GM18873 (cell line): ENCODE results near the gene SF3B3.
"Not testable (repeated sequence)": the region's sequence is repeated elsewhere in the genome, so short reads cannot be mapped to it uniquely, and the experiment has no call there.

ENCODE experiments used
- ATAC-seq: cut with Tn5 transposase; IDR thresholded peaks from one replicate; pipeline ENCODE4 v1.9.1; 2021; ENCODE audit warnings: mild to moderate bottlenecking, moderate library complexity, moderate number of reproducible peaks; ENCODE audit not compliant: unreplicated experiment, low FRiP score

SF3B3 gene

GRCh38 chr16:70611785-70612303 is 88.2 kb downstream of the SF3B3 start:
- no peak for ATAC-seq

DNA sequence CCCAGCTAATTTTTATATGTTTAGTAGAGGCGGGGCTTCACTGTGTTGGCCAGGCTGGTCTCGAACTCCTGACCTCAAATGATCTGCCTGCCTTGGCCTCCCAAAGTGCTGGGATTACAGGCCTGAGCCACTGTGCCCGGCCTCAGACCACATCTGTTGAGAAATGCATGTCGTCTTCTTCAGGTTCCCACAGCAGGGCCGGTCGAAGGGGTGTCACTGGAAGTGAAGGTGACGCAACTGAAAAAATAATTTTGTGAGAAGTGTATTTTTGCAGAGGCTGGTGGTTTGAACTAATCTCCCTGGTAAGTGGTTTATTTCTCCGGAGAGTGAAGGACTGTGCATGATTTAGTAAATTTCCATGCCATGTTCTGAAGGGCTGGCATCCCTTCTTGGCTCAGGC is 89.3 kb downstream of the SF3B3 start:
- ATAC-seq = no peak

- no peak for ATAC-seq
Measured at GRCh38 chr16:70614208-70614951, 90.8 kb downstream of the SF3B3 start.

GRCh38 chr16:70615945-70616344 is 92.3 kb downstream of the SF3B3 start:
- no peak for ATAC-seq

DNA sequence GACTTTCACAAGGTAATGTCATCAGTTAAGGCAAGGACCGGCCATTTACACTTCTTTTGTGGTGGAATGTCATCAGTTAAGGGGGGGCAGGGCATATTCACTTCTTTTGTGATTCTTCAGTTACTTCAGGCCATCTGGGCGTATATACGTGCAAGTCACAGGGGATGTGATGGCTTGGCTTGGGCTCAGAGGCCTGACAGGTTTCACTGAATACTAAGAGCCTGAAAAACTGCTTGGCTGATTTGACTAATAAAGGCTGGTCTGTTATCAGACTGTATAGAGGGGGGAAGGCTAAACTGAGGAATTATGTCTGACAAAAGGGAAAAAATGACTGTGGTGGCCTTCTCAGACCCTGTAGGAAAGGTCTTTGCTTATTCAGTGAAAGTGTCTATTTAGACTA is 98.2 kb downstream of the SF3B3 start:
- not testable (repeated sequence) for ATAC-seq
